Right lobe of liver (tissue), 6 donors: ENCODE results near the gene NPAT. TPM values are rescaled to one million over a fixed set of nuclear protein-coding genes. Genes with fewer than 3 reads are reported as not detected.
"Not testable (repeated sequence)": the region's sequence is repeated elsewhere in the genome, so short reads cannot be mapped to it uniquely, and the experiment has no call there.

Experiments
- ATAC-seq, 4 donors: fragments of 200-7000 bp; cut with Tn5 transposase; one replicate each; pipeline ENCODE4 v1.9.1; 2020; ENCODE audit warnings: mild to moderate bottlenecking in 4 of 4, moderate library complexity in 4 of 4
- DNase-seq, 3 donors: peaks; one replicate each; pipeline ENCODE4 v3.0.0-alpha.2; 2020
- H3K27ac ChIP-seq, 3 donors: fragments of 200-600 bp; one replicate each; pipeline ENCODE4 v1.8.0; 2022
- H3K27me3 ChIP-seq, 2 donors: fragments of 200-600 bp; one replicate each; pipeline ENCODE4 v1.8.0; 2022
- H3K36me3 ChIP-seq, 4 donors: fragments of 200-600 bp; sonication (generic) in 1 of 4; one replicate each; pipeline versions ENCODE4 v1.5.1 to v1.8.0; 2017 to 2022; ENCODE audit warnings: control low read depth in 1 of 4
- H3K4me1 ChIP-seq, 4 donors: fragments of 200-600 bp; sonication (generic) in 1 of 4; one replicate each; pipeline versions ENCODE4 v1.5.1 to v1.8.0; 2017 to 2022; ENCODE audit warnings: control low read depth in 1 of 4
- H3K4me3 ChIP-seq, 3 donors: fragments of 200-600 bp; one replicate each; pipeline ENCODE4 v1.8.0; 2022
- H3K9me3 ChIP-seq, 4 donors: fragments of 200-600 bp; sonication (generic) in 1 of 4; one replicate each; pipeline versions ENCODE4 v1.5.1 to v1.8.0; 2017 to 2022; ENCODE audit warnings: control low read depth in 1 of 4
- CTCF ChIP-seq, 4 donors: fragments of 200-600 bp in 3 of 4; fragments of 450-650 bp in 1 of 4; IDR thresholded peaks; one replicate each; pipeline versions ENCODE4 v1.5.1 to v1.8.0; 2016 to 2022; ENCODE audit warnings: antibody characterized with exemption in 4 of 4, mild to moderate bottlenecking in 2 of 4
- POLR2A ChIP-seq: fragments of 450-650 bp; IDR thresholded peaks from one replicate; pipeline ENCODE4 v1.6.1; 2017; ENCODE audit warnings: antibody characterized with exemption, mild to moderate bottlenecking
- WGBS: methylation state at CpG from one replicate; pipeline ENCODE4 v1.1.6; 2018; ENCODE audit warnings: low coverage, low lambda C conversion rate; ENCODE audit not compliant: insufficient coverage; ENCODE audit errors: missing lambda C conversion rate; 5-methylcytosine and 5-hydroxymethylcytosine counted together
- intact Hi-C, 2 donors: fragments of 100-400 bp; cut with DNase I; formaldehyde crosslinking; loops; one replicate each; pipeline versions ENCODE4 v1.11.2 to v1.14.1; 2022
- total RNA-seq, 6 experiments: library from RNA; depleted of rRNA in 2 of 6; stranded (reverse); fragments of >200 nt in 2 of 6; fragmentation: NEBNext Ultra II Directional in 3 of 6; extraction: Animal tissue kit (Norgen Biotek cat#: 25700) in 3 of 6; gene quantifications; one replicate each; pipeline versions ENCODE4 v1.1.0 to v1.2.4, GENCODE V29; 2016 to 2023
- donor health status: DM: no; HTN: yes; CAD: no.
- donor health status: DM: no; HTN: no; CAD: no.
- donor health status: DM: no; HTN: no; CAD: no.
- donor health status: DM: no; HTN: yes; CAD: no.
- donor health status: DM: no; HTN: yes; CAD: no.

Gene NPAT
- total RNA-seq, 6 experiments from 2014 or later: 4.8 to 7.8 (median 5.9) TPM

- Histone ChIP-seq H3K27me3 (no peaks in the 10 kb centered on the region), H3K27ac (peak overlapping the region; percentile 2 to 42 (median 14)), H3K4me3 (peak overlapping the region in 1 of 3 donors; percentile 11), H3K36me3 (peaks cover 0 to 34% (median 6%) of the 10 kb centered on the region in 4 donors), H3K4me1 (no peaks in the 10 kb centered on the region), H3K9me3 (no peaks in the 10 kb centered on the region)
- WGBS: 51% methylated on average over 2 of the region's 2 CpGs
- no peak for DNase-seq
- peak in 2 of 4 donors; percentile 12 to 22 for ATAC-seq
- intact Hi-C loops: no loop called here
- TF ChIP-seq CTCF (IDR thresholded peaks at IDR 0.05): no peak
- no peak for TF ChIP-seq POLR2A
Observed at GRCh38 chr11:108170184-108170583, 52.3 kb downstream of the NPAT start.

GRCh38 chr11:108167624-108168023 lies 54.8 kb downstream of the NPAT start:
- DNase-seq (no peak), ATAC-seq (no peak)
- H3K4me1 ChIP-seq: no peaks in the 10 kb centered on the region
- H3K27ac ChIP-seq: no peak overlapping the region
- no peaks in the 10 kb centered on the region for H3K9me3 ChIP-seq
- TF ChIP-seq CTCF (IDR thresholded peaks at IDR 0.05) (no peak), POLR2A (no peak)
- intact Hi-C loops: no loop called here
- no peaks in the 10 kb centered on the region for H3K27me3 ChIP-seq
- peaks cover 0 to 46% (median 6%) of the 10 kb centered on the region in 4 donors for H3K36me3 ChIP-seq
- H3K4me3 ChIP-seq: no peak overlapping the region

- 83% methylated on average over 4 of the region's 6 CpGs for WGBS
- ATAC-seq, DNase-seq, intact Hi-C loops, H3K27ac ChIP-seq, H3K4me3 ChIP-seq, H3K9me3 ChIP-seq, H3K4me1 ChIP-seq, H3K27me3 ChIP-seq: not testable (repeated sequence)
- H3K36me3 ChIP-seq: peaks cover 0 to 68% (median 13%) of the 10 kb centered on the region in 4 donors
Observed at GRCh38 chr11:108162878-108163277, 59.6 kb downstream of the NPAT start.

GRCh38 chr11:108160970-108161566 lies 61.4 kb downstream of the NPAT start:
- H3K4me3 ChIP-seq: no peak overlapping the region
- no peaks in the 10 kb centered on the region for H3K4me1 ChIP-seq
- H3K27ac ChIP-seq: no peak overlapping the region
- TF ChIP-seq CTCF (IDR thresholded peaks at IDR 0.05): no peak
- TF ChIP-seq POLR2A: no peak
- DNase-seq: no peak
- H3K9me3 ChIP-seq: no peaks in the 10 kb centered on the region
- intact Hi-C loops: no loop called here
- H3K27me3 ChIP-seq: no peaks in the 10 kb centered on the region
- ATAC-seq: peak in 1 of 4 donors; percentile 17
- WGBS: 90% methylated on average over 5 of the region's 5 CpGs
- H3K36me3 ChIP-seq: peaks cover 0 to 74% (median 8%) of the 10 kb centered on the region in 4 donors

- Histone ChIP-seq H3K27ac (no peak overlapping the region), H3K4me3 (no peak overlapping the region), H3K36me3 (peaks cover 0 to 70% (median 19%) of the 10 kb centered on the region in 4 donors), H3K27me3 (no peaks in the 10 kb centered on the region), H3K9me3 (peaks cover 0 to 2% (median 0%) of the 10 kb centered on the region in 4 donors), H3K4me1 (no peaks in the 10 kb centered on the region)
- intact Hi-C loops: no loop called here
- TF ChIP-seq CTCF (IDR thresholded peaks at IDR 0.05) (no peak), POLR2A (no peak)
- no peak for ATAC-seq
- DNase-seq: no peak
- WGBS: 100% methylated on average over 2 of the region's 2 CpGs
Observed at GRCh38 chr11:108154591-108154990, 67.8 kb downstream of the NPAT start.
